SH-SY5Y (cell line): ENCODE data around the gene GRAMD2A.

Experiments
- GATA2 ChIP-seq: IDR thresholded peaks from 2 replicates; pipeline ENCODE4 v1.6.1; 2011; ENCODE audit warnings: mild to moderate bottlenecking, low read depth, low read length
- GATA3 ChIP-seq: IDR thresholded peaks from 2 replicates; pipeline ENCODE4 v1.6.1; 2011; ENCODE audit warnings: low read depth, mild to moderate bottlenecking, low read length, moderate library complexity

- no peak for TF ChIP-seq GATA2
- no peak for TF ChIP-seq GATA3
Observed at GRCh38 chr15:72172796-72173195, 24.8 kb downstream of the GRAMD2A start.
